Measurements from ENCODE around the gene SELL. TPM values are rescaled to one million over a fixed set of nuclear protein-coding genes. Genes with fewer than 3 reads are reported as not detected.

The SELL gene
- polyA plus RNA-seq, 1 donor (not counting 4 experiments of a cell fraction or from before 2014, with no cell fraction given), result 0.08 TPM

GRCh38 chr1:169707912-169708604 lies 3.4 kb downstream of the SELL start:
- Histone ChIP-seq H3K79me2 (ENCODE audit: control insufficient read depth, insufficient read depth, low read length) (no peaks in the 10 kb centered on the region), H4K20me1 (ENCODE audit: control insufficient read depth, extremely low read depth, insufficient read depth, low read length) (no peaks in the 10 kb centered on the region), H3K4me1 (ENCODE audit: control insufficient read depth, extremely low read depth, insufficient read depth, low read length) (peaks cover 5% of the 10 kb centered on the region), H3K9me1 (ENCODE audit: control insufficient read depth, extremely low read depth, insufficient read depth, low read length) (no peaks in the 10 kb centered on the region), H3K9ac (ENCODE audit: control insufficient read depth, extremely low read depth, insufficient read depth, low read length) (no peak overlapping the region), H2AFZ (ENCODE audit: control insufficient read depth, low read length) (no peak overlapping the region), H3K4me3 (ENCODE audit: control insufficient read depth in 2 of 3, extremely low read depth in 1 of 3, insufficient read depth in 2 of 3, low read depth in 1 of 3, low read length in 3 of 3) (no peak overlapping the region), H3K9me3 (ENCODE audit: control insufficient read depth, low read depth, low read length) (no peaks in the 10 kb centered on the region), H3K27ac (ENCODE audit: control insufficient read depth, insufficient read depth, low read length) (no peak overlapping the region), H3K4me2 (ENCODE audit: control insufficient read depth, extremely low read depth, insufficient read depth, low read depth, low read length) (no peak overlapping the region), H3K27me3 (ENCODE audit: control insufficient read depth, extremely low read depth, insufficient read depth, low read length) (no peaks in the 10 kb centered on the region), H3K36me3 (ENCODE audit: control insufficient read depth in 2 of 2, extremely low read depth in 1 of 2, insufficient read depth in 2 of 2, low read length in 2 of 2) (no peaks in the 10 kb centered on the region)
- dilution Hi-C loops (cut with MboI; ENCODE audit: extremely low pct_ligation_motif_present, low sequenced_read_pairs), result no loop called here
- TF ChIP-seq CTCF (optimal IDR thresholded peaks at IDR 0.05 in 1 of 3, IDR thresholded peaks at IDR 0.05 in 1 of 3, conservative IDR thresholded peaks at IDR 0.05 in 1 of 3; ENCODE audit: extremely low read depth in 1 of 3, insufficient read depth in 2 of 3, low read length in 3 of 3), result no peak
- no peak for TF ChIP-seq EZH2 (IDR thresholded peaks at IDR 0.05; ENCODE audit: low read length)
- DNase-seq (ENCODE audit: low read depth, low spot score), result no peak
- no peak for FAIRE-seq

GRCh38 chr1:169704797-169705196 lies 6.6 kb downstream of the SELL start:
- no peak overlapping the region for H3K27ac ChIP-seq (ENCODE audit: control insufficient read depth, insufficient read depth, low read length)
- TF ChIP-seq CTCF (optimal IDR thresholded peaks at IDR 0.05 in 1 of 3, IDR thresholded peaks at IDR 0.05 in 1 of 3, conservative IDR thresholded peaks at IDR 0.05 in 1 of 3; ENCODE audit: extremely low read depth in 1 of 3, insufficient read depth in 2 of 3, low read length in 3 of 3), result no peak
- TF ChIP-seq EZH2 (IDR thresholded peaks at IDR 0.05; ENCODE audit: low read length), result no peak
- dilution Hi-C loops (cut with MboI; ENCODE audit: extremely low pct_ligation_motif_present, low sequenced_read_pairs), result no loop called here

More at GRCh38 chr1:169704797-169705196, 6.6 kb downstream of the SELL start:
- H3K79me2 ChIP-seq (ENCODE audit: control insufficient read depth, insufficient read depth, low read length), result no peaks in the 10 kb centered on the region
- no peak for DNase-seq (ENCODE audit: low read depth, low spot score)
- H4K20me1 ChIP-seq (ENCODE audit: control insufficient read depth, extremely low read depth, insufficient read depth, low read length), result no peaks in the 10 kb centered on the region
- no peaks in the 10 kb centered on the region for H3K4me1 ChIP-seq (ENCODE audit: control insufficient read depth, extremely low read depth, insufficient read depth, low read length)
- H3K36me3 ChIP-seq (ENCODE audit: control insufficient read depth in 2 of 2, extremely low read depth in 1 of 2, insufficient read depth in 2 of 2, low read length in 2 of 2), result no peaks in the 10 kb centered on the region
- no peak for FAIRE-seq
- H2AFZ ChIP-seq (ENCODE audit: control insufficient read depth, low read length), result no peak overlapping the region
- no peaks in the 10 kb centered on the region for H3K27me3 ChIP-seq (ENCODE audit: control insufficient read depth, extremely low read depth, insufficient read depth, low read length)
- H3K4me3 ChIP-seq (ENCODE audit: control insufficient read depth in 2 of 3, extremely low read depth in 1 of 3, insufficient read depth in 2 of 3, low read depth in 1 of 3, low read length in 3 of 3), result no peak overlapping the region
- no peaks in the 10 kb centered on the region for H3K9me1 ChIP-seq (ENCODE audit: control insufficient read depth, extremely low read depth, insufficient read depth, low read length)
- no peaks in the 10 kb centered on the region for H3K9me3 ChIP-seq (ENCODE audit: control insufficient read depth, low read depth, low read length)
- no peak overlapping the region for H3K9ac ChIP-seq (ENCODE audit: control insufficient read depth, extremely low read depth, insufficient read depth, low read length)
- H3K4me2 ChIP-seq (ENCODE audit: control insufficient read depth, extremely low read depth, insufficient read depth, low read depth, low read length), result no peak overlapping the region

Data from keratinocyte (primary cell).